OCI-LY3 (cell line): ENCODE measurements around the gene LYPD4.

Experiments
- CTCF ChIP-seq: fragments of 200-600, 300-600 bp; sonication (generic); IDR thresholded peaks from 2 replicates; pipeline ENCODE4 v1.5.1; 2014; ENCODE audit warnings: antibody characterized with exemption, low read length, low read depth
- EZH2phosphoT487 ChIP-seq: fragments of 200-600 bp; shearing (Covaris generic); IDR thresholded peaks from 2 replicates; pipeline ENCODE4 v1.6.1; 2018; ENCODE audit warnings: antibody characterized with exemption, mixed run types, low read depth

DNA sequence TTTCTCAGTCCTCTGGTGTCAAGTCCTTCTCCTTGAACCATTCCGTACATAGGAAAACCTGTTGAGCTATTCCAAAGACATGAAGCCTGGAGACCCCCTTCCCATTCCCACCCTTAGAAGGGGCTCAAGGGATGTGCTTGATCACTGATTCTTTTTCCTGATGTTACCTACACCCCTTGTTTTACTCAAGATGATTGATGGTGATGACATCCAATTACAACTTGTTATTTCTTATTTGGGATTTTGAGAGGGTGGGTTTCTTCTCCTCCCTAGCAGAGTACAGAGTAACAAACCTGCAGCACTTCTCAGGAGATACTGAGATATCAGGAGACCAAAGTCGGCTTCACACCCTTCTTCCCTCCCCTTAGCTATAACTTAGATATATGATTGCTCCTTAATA, 8.9 kb upstream of the LYPD4 start:
- TF ChIP-seq CTCF (no peak), EZH2phosphoT487 (no peak)
